HG03457 (cell line): ENCODE measurements around the gene FAM53A.
"Not testable (repeated sequence)": the region's sequence is repeated elsewhere in the genome, so short reads cannot be mapped to it uniquely, and the experiment has no call there.

ENCODE experiments used
- ATAC-seq: cut with Tn5 transposase; IDR thresholded peaks from one replicate; pipeline ENCODE4 v1.9.1; 2021; ENCODE audit warnings: moderate number of reproducible peaks; ENCODE audit not compliant: unreplicated experiment

FAM53A gene

GRCh38 chr4:1717129-1718094, 33.3 kb upstream of the FAM53A start:
- no peak for ATAC-seq

DNA sequence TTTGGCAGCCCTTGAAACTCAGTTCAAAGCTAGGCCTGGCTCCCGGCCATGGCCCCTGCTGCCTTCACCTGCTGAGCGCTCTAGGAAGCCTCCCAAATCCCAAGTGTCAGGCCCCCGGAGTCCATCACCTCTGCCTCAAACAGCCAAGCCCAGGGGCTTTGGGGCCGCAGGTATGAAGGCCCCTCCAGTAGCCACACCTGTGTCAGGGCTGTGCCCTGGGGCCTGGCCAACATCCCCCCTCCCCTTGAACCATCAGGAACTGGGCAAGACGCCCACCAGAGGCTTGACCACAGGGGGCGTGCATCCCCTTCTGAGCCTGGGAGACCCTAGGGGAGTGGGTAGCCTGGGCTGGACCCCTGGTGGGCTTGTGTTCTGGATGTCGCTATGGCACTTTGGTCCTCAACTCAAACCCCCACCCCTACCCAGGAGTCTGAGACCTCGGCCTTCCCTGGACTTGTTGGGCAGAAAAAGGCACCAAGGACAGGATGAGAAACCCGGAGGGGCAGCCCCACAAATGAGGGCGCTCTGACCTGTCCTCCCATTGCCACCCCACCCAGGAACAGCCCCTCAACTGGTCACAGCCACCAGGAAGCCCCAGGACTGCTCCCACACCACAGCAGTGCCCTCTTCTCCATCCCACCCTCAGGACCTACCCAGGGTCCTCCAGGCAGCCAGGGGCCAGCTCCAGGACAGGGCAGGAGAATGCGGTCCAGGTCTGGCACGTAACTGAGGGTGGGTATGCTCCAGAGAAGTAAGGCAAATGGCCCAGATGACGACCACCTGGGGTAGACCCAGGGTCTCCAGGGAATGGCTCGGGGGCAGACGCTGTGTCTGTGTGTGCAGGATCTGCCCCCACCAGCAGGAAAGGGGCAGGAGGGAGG, 32.2 kb upstream of the FAM53A start:
- no peak for ATAC-seq

- ATAC-seq: no peak
Measured at GRCh38 chr4:1715002-1715758, 31.1 kb upstream of the FAM53A start.

DNA sequence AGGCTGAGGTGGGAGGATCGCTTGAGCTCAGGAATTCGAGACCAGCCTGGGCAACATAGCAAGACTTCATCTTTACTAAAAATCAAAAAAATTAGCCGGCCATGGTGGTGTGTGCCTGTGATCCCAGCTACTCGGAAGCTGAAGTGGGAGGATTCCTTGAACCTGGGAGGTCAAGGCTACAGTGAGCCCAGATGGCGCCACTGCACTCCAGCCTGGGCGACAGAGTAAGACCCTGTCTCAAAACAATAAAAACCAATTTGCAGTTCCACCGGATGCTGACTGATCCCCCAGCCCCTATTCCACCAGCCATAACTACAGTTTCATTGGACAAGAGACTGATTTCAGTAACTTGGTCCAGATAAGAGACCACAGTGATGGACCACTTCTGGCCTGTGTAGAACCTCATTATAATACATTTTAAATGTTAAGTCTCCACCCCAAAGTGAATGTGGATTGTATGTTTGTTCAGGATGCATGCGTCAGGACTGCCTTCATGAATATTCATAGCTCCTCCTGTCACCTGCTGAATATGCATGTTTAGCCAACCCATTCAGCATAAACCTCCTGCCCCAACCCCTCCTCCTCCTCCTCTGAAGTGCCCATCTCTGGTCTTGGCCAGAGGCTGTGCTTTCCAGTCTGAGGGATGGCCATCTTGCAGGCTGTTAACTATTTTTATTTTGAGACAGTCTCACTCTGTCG, 30.3 kb upstream of the FAM53A start:
- no peak for ATAC-seq

DNA sequence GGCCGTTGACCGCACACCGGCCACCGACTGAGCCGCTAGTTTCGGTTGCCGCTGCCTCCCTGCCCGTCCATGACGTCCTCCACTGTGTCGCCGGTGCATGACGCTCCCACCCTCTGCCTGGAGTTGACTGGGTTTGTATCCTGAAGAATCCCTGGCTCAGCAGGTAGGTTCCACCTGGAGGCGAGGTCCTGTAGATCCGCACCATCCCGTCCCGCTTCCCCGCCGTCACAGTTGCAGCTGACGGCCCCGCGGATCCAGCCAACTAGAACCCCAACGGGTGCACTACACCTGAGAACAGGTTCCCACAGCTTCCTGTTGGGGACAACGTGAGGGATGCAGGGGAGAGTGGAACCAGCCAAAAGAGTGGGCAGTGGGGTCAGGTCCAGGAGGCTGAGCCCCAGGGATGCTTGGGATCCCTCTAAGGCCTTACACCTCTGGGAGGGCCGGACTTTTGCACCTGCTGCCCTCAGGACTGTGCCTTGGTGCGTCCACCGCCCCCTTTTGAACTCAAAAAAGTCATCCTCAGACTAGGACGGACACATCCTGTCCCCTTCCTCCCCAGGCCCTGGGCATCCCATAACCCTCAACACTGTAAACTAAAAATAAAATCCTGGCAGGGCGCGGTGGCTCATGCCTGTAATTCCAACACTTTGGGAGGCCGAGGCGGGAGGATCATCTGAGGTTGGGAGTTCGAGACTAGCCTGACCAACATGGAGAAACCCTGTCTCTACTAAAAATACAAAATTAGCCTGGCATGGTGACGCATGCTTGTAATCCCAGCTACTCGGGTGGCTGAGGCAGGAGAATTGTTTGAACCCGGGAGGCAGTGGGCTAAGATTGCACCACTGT, 29.1 kb upstream of the FAM53A start:
- no peak for ATAC-seq

DNA sequence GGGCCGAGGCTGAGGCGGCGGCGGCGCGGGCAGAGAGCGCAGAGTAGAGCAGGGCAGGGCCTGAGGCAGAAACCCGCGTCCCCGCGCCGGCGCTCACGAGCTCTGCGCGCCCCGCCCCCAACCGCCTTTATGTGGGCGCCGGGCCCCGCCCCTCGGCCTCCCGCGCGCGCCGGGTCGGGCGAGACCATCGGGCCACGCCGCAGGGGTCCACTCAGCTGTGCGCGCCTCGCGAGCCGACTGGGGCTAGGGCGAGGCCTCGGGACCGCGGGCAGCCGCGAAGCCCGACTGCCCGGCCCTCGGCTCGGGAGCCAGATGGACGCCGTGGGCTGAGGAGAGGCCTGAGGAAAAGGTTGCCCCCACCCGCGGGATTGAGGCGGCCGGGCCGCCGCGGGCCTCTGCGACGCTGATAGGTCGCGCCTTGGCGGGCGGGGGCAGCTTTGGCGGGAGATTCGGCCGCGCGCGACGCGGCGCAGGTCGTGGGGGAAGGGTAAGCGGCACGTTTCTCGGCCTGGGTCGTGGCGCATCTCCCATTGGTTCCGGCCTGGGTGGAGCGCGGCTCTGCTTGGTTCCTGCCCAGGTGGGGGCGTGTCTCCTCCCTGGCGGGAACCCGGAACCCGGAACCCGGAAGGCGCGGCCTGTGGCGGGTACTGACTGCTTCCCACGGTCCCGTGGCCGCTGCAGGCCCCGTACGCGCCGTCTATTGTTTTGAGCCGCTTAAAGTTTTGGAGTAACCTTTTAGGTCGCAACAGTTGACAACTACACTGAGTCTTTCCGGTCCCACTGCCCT, 28.3 kb upstream of the FAM53A start, which contains the start of gene SLBP:
Gene SLBP (minus strand): TSS at position 104 of the 787 bp plus-strand sequence. CDS start 131 bp downstream, outside the sequence.
- peak; percentile 64 for ATAC-seq

GRCh38 chr4:1711571-1712215, 27.6 kb upstream of the FAM53A start:
- ATAC-seq: peak; percentile 6

GRCh38 chr4:1711055-1711570, 27.0 kb upstream of the FAM53A start:
- ATAC-seq: no peak

DNA sequence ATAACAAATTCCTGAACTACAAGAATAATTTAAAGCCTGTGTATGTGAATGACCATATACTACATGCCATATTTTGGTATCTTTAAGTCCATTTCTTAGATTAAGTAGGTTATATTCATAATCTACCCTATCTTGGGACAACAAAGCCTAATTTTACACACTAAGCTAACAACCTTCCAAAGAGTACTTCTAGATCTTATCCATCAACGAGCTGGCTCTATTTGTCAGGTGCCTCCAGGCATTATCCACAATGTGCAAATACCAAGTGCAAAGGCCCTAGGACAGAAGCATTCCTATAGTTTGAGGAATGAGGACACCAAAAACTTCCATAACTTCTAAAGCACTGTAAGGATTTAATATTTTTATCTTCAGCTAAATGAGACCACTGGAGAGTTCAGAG, 24.5 kb upstream of the FAM53A start:
- no peak for ATAC-seq

GRCh38 chr4:1706358-1706757, 22.2 kb upstream of the FAM53A start:
- no peak for ATAC-seq

GRCh38 chr4:1705732-1706131, 21.6 kb upstream of the FAM53A start:
- no peak for ATAC-seq

DNA sequence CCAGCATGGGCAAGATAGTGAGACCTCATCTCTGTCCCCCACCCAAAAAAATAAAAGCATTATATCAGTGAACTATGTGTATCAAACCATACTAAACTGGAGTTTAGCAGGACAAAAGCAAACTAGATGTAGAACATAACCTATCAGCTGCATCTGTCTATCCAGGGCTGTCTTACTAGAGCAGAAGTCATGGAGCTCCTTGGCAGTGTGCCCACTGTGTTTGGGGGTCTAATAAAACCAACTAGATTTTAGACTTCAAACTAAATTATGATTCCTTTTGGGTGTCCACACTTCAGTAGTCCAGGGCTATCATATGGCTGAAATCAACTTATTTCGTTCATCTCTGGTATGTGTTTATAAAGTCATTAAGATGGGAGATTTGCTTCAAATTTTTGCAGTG, 19.8 kb upstream of the FAM53A start:
- ATAC-seq: no peak

GRCh38 chr4:1701671-1702070, 17.6 kb upstream of the FAM53A start:
- ATAC-seq: not testable (repeated sequence)

- no peak for ATAC-seq
Measured at GRCh38 chr4:1695913-1696312, 11.8 kb upstream of the FAM53A start.

- no peak for ATAC-seq
Measured at GRCh38 chr4:1693131-1693896, 9.2 kb upstream of the FAM53A start.

GRCh38 chr4:1691737-1692373, 7.7 kb upstream of the FAM53A start:
- ATAC-seq: no peak

DNA sequence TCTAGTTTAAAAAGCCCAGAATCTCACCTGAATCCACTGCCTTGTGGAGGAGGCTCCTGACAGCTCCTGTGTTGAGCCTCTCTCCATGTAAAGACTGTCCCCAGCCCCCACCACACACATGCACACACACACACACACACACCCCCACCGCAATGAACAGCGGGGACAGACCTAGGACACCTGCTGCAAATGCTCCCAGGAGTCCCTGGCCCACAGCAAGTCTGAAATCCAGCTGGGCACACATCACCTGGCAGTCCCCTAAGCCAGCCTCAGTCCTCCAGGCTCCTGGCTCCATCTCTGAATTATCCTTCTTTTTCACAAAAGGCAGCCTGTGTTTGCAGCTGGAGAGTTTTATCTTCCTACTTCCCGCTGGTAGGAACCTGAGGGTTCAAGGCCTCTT, 6.6 kb upstream of the FAM53A start:
- ATAC-seq: no peak
